Measurements from ENCODE around the gene TBC1D22A.

The TBC1D22A gene

DNA sequence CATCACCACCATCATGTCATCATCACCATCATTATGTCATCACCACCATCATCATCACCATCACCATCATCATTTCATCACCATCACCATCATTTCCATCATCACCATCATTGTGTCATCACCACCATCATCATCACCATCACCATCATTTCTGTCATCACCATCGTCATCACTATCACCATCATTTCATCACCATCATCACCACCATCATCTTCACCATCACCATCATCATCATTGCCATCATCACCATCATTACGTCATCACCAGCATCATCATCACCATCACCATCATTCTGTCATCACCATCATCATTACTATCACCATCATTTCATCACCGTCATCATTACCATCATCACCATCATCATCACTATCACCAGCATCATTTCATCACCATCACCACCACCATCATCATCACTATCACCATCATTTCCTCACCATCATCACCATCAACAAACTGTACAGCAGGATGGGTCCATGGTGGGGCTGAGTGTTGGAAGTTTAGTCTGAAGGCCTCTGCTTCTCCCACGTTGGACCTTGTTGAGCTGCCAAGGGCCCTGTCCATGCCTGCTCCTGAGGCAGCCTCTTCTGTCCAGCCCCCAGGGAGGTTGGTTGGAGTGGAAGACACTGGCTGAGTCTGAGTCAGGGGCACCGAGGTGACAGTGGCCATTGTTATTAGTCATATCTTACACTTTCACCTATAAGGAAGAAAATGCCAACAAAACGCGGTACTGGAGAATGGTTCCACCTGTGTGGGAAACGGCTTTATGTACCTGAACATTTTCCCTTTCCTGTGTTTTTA, 247.1 kb downstream of the TBC1D22A start:
- TF ChIP-seq, protein P1, sequence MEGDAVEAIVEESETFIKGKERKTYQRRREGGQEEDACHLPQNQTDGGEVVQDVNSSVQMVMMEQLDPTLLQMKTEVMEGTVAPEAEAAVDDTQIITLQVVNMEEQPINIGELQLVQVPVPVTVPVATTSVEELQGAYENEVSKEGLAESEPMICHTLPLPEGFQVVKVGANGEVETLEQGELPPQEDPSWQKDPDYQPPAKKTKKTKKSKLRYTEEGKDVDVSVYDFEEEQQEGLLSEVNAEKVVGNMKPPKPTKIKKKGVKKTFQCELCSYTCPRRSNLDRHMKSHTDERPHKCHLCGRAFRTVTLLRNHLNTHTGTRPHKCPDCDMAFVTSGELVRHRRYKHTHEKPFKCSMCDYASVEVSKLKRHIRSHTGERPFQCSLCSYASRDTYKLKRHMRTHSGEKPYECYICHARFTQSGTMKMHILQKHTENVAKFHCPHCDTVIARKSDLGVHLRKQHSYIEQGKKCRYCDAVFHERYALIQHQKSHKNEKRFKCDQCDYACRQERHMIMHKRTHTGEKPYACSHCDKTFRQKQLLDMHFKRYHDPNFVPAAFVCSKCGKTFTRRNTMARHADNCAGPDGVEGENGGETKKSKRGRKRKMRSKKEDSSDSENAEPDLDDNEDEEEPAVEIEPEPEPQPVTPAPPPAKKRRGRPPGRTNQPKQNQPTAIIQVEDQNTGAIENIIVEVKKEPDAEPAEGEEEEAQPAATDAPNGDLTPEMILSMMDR (IDR thresholded peaks at IDR 0.05; ENCODE audit: low read depth, low read length): no peak
- no peak for TF ChIP-seq EZH2phosphoT487 (IDR thresholded peaks at IDR 0.05; ENCODE audit: low read depth)
- no peaks in the 10 kb centered on the region for H3K4me1 ChIP-seq (ENCODE audit: low read length)
- no peak overlapping the region for H2AFZ ChIP-seq (ENCODE audit: low read depth, low read length)
- no peaks in the 10 kb centered on the region for H3K27me3 ChIP-seq (ENCODE audit: low read depth, low read length)
- peaks cover 99% of the 10 kb centered on the region for H4K20me1 ChIP-seq (ENCODE audit: insufficient read depth, low read length)
- no peak overlapping the region for H3K4me2 ChIP-seq (ENCODE audit: low read length)
- no peak overlapping the region for H3K27ac ChIP-seq (ENCODE audit: low read length)
- H3K4me3 ChIP-seq (ENCODE audit: low read length): no peak overlapping the region
- H3K9ac ChIP-seq (ENCODE audit: low read length): no peak overlapping the region
- H3K79me2 ChIP-seq (ENCODE audit: low read length): peaks cover 26% of the 10 kb centered on the region; the same call in 1 of the 2 replicates
- peaks cover 55% of the 10 kb centered on the region for H3K36me3 ChIP-seq (replicated peaks; ENCODE audit: low read depth, low read length)
- no peaks in the 10 kb centered on the region for H3K9me3 ChIP-seq (ENCODE audit: insufficient read depth, low read length)

DNA sequence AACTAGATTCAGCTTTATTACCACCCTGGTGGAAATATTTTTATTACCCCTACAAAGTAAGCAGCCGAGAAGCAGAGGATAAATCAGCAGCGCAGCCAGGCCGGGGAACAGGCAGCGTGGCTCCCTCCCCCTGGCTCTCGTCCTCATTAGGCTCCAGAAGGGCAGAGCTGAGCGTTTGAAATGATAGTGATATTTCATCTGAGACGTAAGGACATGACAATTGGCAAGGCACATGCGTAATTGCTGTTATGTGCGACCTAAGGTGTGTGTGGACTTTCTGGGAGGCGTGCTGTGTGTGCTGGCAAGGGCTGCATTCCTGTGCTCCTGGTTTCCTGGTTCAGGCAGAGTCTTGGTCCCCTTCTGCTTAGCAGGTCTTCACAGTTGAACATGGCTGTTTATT, 247.8 kb downstream of the TBC1D22A start:
- no peak overlapping the region for H3K27ac ChIP-seq (ENCODE audit: low read length)
- H2AFZ ChIP-seq (ENCODE audit: low read depth, low read length): no peak overlapping the region
- TF ChIP-seq, protein P1 (IDR thresholded peaks at IDR 0.05; ENCODE audit: low read depth, low read length): no peak
- H3K36me3 ChIP-seq (replicated peaks; ENCODE audit: low read depth, low read length): peaks cover 49% of the 10 kb centered on the region
- H4K20me1 ChIP-seq (ENCODE audit: insufficient read depth, low read length): peaks cover 99% of the 10 kb centered on the region
- H3K27me3 ChIP-seq (ENCODE audit: low read depth, low read length): no peaks in the 10 kb centered on the region
- H3K79me2 ChIP-seq (ENCODE audit: low read length): peaks cover 25% of the 10 kb centered on the region; the same call in 1 of the 2 replicates
- H3K4me2 ChIP-seq (ENCODE audit: low read length): no peak overlapping the region
- no peaks in the 10 kb centered on the region for H3K4me1 ChIP-seq (ENCODE audit: low read length)
- no peaks in the 10 kb centered on the region for H3K9me3 ChIP-seq (ENCODE audit: insufficient read depth, low read length)
- H3K9ac ChIP-seq (ENCODE audit: low read length): no peak overlapping the region
- H3K4me3 ChIP-seq (ENCODE audit: low read length): no peak overlapping the region

DNA sequence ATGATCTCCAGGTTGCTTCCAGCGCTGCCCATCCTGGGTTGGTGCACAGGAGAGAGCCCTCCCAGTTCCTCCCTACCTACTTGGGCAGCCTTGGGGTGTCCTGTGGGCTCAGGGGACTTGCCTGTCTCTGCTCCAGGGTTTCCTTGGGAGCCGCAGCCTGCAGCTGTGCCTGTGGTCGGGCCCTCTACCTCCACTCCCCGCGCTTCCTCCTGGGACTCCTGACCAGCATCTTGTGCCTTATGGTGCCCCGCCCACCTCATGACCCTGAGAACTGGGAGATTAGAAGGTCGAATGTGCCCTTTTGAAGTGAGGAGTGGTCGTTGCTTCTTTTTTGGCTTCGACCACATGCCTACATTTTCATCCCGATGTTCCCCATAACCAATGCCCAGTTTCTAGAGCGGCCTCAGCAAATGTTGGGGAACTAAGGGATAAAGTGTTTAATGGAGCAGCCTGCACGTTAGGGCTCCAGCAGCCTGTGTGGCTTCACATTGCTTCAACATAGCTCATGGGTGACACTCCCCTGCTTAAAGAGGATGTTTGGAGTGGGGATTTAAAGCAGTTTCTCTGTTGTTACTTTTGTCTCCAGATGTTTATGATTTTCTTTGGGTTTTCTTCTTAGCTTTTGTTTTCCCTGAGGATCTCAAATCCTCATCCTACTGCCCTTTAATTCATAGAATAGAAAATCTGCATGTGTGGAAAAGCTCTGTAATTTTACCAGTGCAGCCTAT, 248.8 kb downstream of the TBC1D22A start:
- Histone ChIP-seq H3K4me1 (ENCODE audit: low read length) (no peaks in the 10 kb centered on the region), H3K4me2 (ENCODE audit: low read length) (no peak overlapping the region), H3K27ac (ENCODE audit: low read length) (no peak overlapping the region), H3K27me3 (ENCODE audit: low read depth, low read length) (no peaks in the 10 kb centered on the region), H2AFZ (ENCODE audit: low read depth, low read length) (no peak overlapping the region), H3K36me3 (replicated peaks; ENCODE audit: low read depth, low read length) (peaks cover 49% of the 10 kb centered on the region), H3K9me3 (ENCODE audit: insufficient read depth, low read length) (no peaks in the 10 kb centered on the region), H3K9ac (ENCODE audit: low read length) (no peak overlapping the region), H3K4me3 (ENCODE audit: low read length) (no peak overlapping the region), H4K20me1 (ENCODE audit: insufficient read depth, low read length) (peaks cover 98% of the 10 kb centered on the region), H3K79me2 (ENCODE audit: low read length) (peaks cover 14% of the 10 kb centered on the region; the same call in 1 of the 2 replicates)
- no peak for TF ChIP-seq EZH2phosphoT487 (IDR thresholded peaks at IDR 0.05; ENCODE audit: low read depth)
- TF ChIP-seq, protein P1 (IDR thresholded peaks at IDR 0.05; ENCODE audit: low read depth, low read length): no peak

DNA sequence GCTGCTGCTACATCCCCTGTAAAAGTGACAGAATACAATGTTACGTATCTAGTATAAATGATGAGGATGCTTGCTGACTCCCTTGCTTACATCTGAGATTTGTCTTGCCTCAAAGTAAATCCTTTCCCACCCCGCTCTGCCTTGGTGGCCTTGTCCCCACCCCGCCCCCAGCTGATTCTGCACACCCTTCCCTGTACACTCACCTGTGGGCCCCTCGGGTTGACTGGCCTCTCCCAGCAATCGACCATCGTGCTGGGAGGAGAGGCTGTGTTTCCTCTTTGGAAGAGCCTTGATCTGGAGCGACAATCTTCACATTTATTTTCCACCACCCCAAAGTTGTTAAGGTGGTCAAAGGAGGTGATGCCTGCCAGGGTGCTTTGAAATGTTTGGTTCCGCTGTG, 249.4 kb downstream of the TBC1D22A start:
- no peaks in the 10 kb centered on the region for H3K4me1 ChIP-seq (ENCODE audit: low read length)
- no peak overlapping the region for H3K4me3 ChIP-seq (ENCODE audit: low read length)
- peaks cover 98% of the 10 kb centered on the region for H4K20me1 ChIP-seq (ENCODE audit: insufficient read depth, low read length)
- H3K27me3 ChIP-seq (ENCODE audit: low read depth, low read length): no peaks in the 10 kb centered on the region
- H3K9me3 ChIP-seq (ENCODE audit: insufficient read depth, low read length): no peaks in the 10 kb centered on the region
- peaks cover 49% of the 10 kb centered on the region for H3K36me3 ChIP-seq (replicated peaks; ENCODE audit: low read depth, low read length)
- H2AFZ ChIP-seq (ENCODE audit: low read depth, low read length): no peak overlapping the region
- no peak overlapping the region for H3K4me2 ChIP-seq (ENCODE audit: low read length)
- no peak overlapping the region for H3K27ac ChIP-seq (ENCODE audit: low read length)
- peaks cover 17% of the 10 kb centered on the region; the same call in 1 of the 2 replicates for H3K79me2 ChIP-seq (ENCODE audit: low read length)
- no peak overlapping the region for H3K9ac ChIP-seq (ENCODE audit: low read length)
- TF ChIP-seq EZH2phosphoT487 (IDR thresholded peaks at IDR 0.05; ENCODE audit: low read depth): no peak
- TF ChIP-seq, protein P1 (IDR thresholded peaks at IDR 0.05; ENCODE audit: low read depth, low read length): no peak

Measured in OCI-LY3 (cell line).